BLaER1 treated with 17β-estradiol and CSF1 and Interleukin-3, amounts not matched to agents 10 nM and 100 nM (cell line): Measurements from ENCODE around the gene SOX3.

Experiments
- H3K27ac ChIP-seq, 11 experiments: shearing (Covaris generic); formaldehyde crosslinking; 2 replicates each; pipeline ENCODE4 v1.8.1; 2022
- H3K27me3 ChIP-seq, 11 experiments: shearing (Covaris generic); formaldehyde crosslinking; 2 replicates each; pipeline ENCODE4 v1.8.1; 2022
- H3K36me3 ChIP-seq, 11 experiments: shearing (Covaris generic); formaldehyde crosslinking; 2 replicates each; pipeline ENCODE4 v1.8.1; 2022
- H3K4me1 ChIP-seq, 10 experiments: shearing (Covaris generic); formaldehyde crosslinking; 2 replicates each; pipeline ENCODE4 v1.8.1; 2022
- H3K4me2 ChIP-seq, 11 experiments: shearing (Covaris generic); formaldehyde crosslinking; 2 replicates each; pipeline ENCODE4 v1.8.1; 2022
- H3K4me3 ChIP-seq, 10 experiments: shearing (Covaris generic); formaldehyde crosslinking; 2 replicates each; pipeline ENCODE4 v1.8.1; 2022
- H3K9ac ChIP-seq, 11 experiments: shearing (Covaris generic); formaldehyde crosslinking; 2 replicates each; pipeline ENCODE4 v1.8.1; 2022
- H3K9me3 ChIP-seq, 11 experiments: shearing (Covaris generic); formaldehyde crosslinking; replicated peaks in 1 of 11; 2 replicates each; pipeline ENCODE4 v1.8.1; 2022
- H4K20me1 ChIP-seq, 11 experiments: shearing (Covaris generic); formaldehyde crosslinking; 2 replicates each; pipeline ENCODE4 v1.8.1; 2022
- Cebpa-rat ChIP-seq, 11 experiments: shearing (Covaris generic); IDR thresholded peaks; 2 replicates each; pipeline ENCODE4 v1.8.1; 2022

The SOX3 gene

DNA sequence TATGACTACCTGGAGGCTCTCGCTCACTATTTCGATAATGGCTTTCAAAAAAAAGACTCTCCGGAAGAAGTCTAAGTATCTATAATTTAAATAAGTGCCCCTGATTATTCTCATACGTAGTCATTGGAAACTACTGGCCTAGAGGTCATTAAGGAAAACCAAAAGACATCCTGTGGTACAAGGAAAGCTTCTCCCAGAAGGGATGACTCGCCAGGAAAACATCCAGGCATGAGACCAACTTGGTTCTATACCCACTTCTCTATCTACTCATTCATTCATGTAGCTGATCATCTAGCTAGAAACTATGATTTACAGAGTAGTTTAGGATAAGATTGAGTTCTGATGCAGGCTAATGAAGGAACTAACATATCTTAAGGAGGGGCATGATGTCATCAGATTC lies 37.7 kb downstream of the SOX3 start:
- peaks cover 53 to 98% (median 89%) of the 10 kb centered on the region in 11 experiments; a peak in 21 of 22 replicates for H3K27me3 ChIP-seq

More for the DNA sequence above, 37.7 kb downstream of the SOX3 start:
- no peak overlapping the region for H3K27ac ChIP-seq
- no peak overlapping the region for H3K4me2 ChIP-seq
- H3K4me1 ChIP-seq: no peaks in the 10 kb centered on the region
- H3K4me3 ChIP-seq: no peak overlapping the region
- no peaks in the 10 kb centered on the region; a peak in 1 of 22 replicates for H4K20me1 ChIP-seq
- H3K9ac ChIP-seq: no peak overlapping the region
- no peak for TF ChIP-seq Cebpa-rat (IDR thresholded peaks at IDR 0.05)
- H3K9me3 ChIP-seq: peaks cover 0 to 10% (median 0%) of the 10 kb centered on the region in 11 experiments; a peak in 3 of 22 replicates
- H3K36me3 ChIP-seq: no peaks in the 10 kb centered on the region
